ENCODE results near the gene AK8. TPM values are rescaled to one million over a fixed set of nuclear protein-coding genes. Genes with fewer than 3 reads are reported as not detected.
A peak's percentile ranks its signal among the peaks of the same experiment; 100 is the strongest.

Gene AK8
- total RNA-seq, 1 experiment from 2014 or later = 0.34 TPM

DNA sequence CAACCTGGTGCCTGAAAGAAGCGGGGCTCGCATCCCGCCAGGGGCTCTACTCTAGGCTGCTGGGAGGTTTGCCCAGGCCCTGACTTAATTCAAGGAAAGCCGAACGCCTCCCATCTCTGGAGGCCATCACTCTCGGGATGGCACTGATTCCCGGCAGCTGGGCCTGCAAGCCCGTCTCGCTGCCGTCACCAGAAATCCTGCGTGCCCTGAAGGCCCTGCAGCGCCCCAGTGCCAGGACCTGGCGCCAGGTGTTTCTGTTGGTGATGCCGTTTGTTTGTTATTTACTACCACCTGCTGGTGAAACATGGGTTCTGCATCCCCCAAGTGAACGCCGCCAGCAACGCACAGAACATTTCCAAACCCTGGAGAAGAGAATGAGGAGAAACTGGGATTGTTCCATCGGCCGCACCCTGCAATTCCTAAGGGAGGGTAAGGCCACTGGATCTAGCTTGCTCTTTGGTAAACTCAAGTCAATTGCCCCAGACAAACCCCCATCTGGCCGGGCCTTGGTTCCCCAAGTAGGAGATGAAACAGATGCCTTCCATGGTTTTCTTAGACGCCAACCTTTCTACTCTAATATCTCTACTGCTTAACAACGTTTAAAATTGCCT is 77.9 kb downstream of the AK8 start:
- peak; percentile 61 for DNase-seq (ENCODE audit: low read depth)

DNA sequence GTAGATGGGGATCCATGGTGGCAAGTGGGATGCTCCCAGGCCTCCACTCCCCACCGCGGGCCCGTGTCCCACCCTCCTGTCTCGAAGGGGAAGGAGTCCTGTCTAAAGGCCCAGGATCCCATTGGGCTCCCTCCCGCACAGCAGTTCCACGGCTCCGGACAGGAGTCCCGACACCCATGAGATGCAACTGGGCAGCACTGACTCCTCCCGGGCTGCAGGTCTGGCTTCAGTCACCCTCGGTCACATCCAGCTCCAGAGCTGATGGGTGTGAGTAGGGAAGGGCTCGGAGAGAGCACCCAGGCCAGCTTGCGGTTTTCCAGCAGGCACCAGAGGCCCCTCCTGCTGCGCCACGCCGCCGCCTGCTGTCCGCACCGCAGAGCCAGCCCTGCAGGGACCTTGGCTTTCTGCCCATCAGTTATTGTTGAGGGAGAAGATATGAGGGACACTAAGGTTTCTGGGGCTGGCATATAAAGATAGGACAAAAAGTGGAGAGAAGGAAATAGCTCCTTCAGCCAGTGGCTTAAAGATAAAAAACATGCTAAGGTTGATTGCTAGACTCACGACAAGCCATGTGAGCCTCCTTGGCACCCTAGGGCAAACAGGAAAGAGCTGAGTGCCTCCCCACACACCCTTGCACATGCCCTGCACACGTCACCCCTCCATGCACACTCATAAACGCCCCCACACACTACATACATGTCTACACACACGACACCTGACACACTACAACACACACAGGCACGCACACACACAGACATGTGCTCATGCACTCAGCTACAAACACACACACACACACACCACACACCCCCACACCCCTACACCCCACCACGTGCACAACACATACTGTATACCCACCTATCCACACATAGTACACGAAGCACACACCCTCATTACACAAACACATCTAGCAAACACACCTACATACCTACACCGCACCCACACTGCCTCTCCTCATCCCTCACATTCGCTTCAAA is 79.0 kb downstream of the AK8 start:
- DNase-seq (ENCODE audit: low read depth) = peak; percentile 30

DNA sequence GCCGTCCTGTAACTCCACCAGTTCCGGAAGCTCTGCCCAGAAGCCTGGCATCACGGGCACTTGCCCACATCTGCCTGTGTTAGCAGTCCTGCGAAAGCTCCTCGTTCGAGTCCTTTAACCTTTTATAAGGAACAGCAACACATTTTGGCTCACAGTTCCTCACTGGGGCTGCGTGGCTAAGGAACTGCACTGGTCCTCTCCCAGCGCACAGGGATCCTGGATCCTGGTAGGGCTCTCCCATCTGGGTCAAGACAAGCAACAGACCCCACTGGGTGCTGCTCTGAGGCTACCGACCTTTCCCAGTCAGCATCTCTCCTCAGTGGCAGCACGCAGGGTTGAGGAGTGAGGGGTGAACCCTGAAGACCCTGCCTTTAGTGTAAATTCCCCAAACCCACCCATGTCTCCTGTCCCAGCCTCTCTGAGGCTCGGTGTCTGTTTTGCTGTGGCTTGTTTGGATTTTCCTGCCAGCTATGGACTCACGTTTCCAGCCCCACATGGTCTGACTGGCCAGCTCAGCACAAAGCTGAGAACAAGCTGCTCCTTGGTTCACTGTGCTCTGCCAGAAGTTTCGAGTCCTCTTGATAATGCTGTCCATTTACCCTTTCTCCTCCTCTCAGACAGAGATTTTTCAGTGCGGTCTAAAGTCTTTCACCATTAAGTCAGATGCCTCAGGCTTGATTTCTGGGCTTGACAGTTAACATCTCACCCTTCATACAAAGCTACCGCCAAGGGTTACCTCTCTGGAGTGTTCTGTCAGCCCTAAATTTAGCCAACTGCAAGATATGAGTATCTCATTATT is 80.0 kb downstream of the AK8 start:
- peak; percentile 23 for DNase-seq (ENCODE audit: low read depth)

DNA sequence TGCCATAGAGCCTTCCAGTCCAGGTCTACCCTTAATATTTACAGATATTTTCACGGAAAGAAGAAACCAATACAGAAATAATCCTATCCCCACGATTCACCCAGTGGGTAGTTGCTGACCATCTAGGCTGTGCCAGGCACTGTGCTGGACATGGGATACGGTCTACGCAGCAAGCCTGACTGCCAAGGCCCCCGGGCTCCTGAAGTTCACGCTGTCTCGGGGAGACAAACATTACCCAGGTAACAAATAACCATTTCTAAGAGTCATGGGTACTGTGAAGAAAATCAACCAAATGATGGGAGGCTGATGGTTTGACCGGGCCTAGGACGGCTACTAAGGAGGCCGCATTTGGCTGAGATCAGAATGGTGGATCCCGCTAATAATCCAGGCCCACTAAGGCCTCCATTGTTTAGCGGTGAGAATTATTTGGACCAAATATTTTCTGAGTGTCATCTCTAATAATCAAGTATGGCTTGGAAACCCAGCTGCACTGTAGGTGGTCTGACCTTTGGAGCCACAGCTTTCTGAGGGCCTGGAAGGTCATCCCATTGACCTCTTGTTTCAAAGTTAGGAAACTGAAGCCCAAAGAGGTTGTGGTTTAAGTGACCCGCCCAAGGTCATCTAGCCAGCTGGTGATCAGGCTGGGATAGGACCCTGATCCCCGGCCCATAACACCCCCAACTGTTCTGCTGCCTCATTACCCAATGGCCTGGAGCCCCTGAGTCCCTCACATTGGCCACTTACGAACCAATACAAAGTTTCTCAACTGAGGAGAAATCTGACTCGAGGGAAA is 82.4 kb downstream of the AK8 start:
- DNase-seq (ENCODE audit: low read depth) = no peak

DNA sequence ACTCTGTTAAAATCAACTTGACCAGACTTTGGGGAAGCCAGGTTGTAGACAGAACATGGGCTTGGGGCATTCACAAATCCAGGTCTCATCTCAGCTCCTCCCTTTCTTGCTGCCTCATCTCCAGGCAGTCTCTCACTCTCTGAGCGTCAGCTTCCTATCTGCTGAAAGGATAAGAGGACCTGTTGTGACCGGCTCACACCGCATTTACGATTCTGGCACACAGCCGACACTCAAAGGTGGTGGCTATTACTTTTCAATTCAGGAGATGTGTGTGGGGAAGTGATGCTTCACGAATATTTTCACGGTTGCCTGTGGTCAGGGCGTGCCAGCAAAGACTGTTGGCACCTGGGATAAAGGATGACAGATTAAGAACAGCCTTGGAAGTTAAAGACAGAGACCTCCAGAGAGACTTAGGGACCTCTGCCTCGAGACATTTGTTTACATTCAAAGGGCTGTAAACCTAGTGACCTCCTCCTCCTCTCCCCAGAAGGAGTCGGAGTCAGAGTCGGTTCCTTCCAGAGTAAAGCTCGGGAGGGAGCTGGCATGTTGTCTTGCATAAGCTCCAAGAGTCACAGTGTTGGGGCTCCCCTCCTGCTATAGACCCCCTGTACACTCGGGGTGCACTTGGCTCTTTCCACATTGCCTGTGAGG is 83.2 kb downstream of the AK8 start:
- no peak for DNase-seq (ENCODE audit: low read depth)

DNA sequence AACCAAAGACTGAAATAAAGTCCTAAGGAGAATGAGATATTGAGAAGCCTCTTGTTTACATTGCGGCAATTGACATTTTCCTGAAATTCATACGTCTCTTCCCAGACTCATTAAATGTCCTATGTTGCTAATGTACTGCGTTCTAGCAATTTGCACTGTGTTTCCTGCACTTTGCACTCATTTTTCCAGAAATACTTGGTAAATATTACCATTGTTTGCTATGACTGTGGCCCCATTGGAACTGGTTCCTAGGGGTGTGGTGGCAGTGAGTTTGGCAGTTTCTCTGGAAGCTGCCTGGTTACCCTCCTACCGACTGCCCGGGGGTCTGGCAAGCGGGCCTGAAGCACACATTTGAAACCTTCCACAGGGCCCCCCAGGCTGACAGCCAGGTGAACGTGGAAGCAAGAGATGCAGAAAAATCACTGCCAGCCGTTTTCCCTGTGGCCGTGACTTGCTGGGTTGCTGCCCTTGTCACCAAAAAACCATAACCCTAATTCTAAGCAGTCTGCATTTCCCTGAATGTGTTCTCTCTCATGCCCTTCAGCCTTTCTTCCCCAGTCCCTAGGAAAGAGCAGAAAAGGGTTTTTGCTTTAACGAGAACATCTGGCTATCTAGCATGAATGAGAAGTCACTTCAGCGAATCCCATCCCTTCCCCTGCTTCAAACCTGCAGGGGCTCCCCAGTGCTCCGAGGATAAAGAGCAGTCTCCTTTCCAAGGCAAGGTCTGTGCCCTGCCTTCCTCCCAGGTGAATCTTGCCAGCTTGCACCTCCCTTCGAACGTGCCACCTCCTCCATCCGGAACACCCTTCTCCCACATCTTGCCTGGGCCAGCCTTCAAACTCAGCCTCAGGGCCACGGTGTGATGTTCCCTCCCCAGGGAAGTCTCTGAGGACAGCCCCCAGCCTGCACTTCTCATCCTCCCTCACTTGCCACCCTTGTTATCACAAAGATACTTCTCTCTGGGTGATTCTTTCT is 84.2 kb downstream of the AK8 start:
- no peak for DNase-seq (ENCODE audit: low read depth)

DNA sequence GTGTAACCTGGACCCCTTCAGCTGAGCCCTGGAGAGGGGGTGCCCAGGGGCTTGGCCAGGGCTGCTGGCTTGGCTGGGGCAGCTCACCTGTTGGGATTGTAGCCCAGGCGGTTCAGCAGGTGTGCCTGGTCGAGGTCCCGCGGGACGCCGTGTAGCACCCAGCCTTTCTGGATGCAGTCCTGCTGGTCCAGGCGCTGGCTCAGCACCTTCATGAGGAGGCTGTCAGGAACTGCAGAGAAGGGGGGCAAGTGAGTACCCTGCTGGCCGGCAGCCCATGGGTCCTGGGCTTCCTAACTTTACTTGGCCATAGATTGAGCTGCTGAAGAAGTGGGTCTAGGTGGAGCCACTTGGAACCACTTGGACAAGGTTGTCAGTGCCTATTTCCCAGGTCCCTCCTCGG is 85.5 kb downstream of the AK8 start:
- no peak for DNase-seq (ENCODE audit: low read depth)

DNA sequence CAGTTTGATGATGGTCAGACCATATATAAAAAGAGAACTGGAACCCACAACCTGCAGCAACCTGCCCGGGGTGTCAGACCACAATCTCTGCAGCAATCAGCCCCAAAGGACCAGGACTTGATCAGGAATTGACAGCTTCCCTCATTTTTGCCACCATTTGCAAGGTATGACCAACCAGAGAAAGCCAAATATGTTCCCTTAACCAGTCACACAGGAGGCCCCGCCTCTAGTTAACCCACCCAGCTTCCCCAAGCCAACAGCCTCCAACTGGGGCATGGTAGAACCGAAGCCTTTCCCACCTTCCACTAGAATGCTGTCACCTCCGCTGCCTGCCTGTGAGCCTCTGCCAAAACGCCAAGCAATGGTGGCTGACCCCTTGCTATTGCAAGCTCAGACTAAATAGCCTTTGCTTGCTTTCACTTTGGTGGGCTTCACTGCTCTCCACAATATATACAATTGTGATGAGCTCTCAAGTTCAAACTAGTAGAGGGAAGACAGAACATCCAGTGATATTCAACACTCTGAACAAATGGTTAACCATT is 86.3 kb downstream of the AK8 start:
- no peak for DNase-seq (ENCODE audit: low read depth)

DNA sequence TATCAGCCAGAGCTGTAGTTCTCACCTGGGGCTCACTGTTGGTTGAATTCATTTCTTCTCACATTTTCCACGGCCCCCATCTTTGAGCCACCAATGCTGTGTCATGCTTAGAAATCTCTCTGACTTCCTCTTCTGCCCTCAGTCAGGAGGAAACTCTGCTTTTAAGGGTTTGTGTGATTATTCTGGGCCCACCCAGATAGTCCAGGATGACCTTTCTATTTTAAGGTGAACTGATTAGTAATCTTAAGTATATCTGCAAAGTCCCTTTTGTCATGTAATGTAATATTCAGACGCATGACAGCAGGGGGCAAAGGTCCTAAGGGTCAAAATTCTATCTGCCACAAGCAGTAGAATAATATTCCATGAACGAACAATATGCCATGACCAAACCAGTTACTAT is 88.4 kb downstream of the AK8 start:
- no peak for DNase-seq (ENCODE audit: low read depth)

DNA sequence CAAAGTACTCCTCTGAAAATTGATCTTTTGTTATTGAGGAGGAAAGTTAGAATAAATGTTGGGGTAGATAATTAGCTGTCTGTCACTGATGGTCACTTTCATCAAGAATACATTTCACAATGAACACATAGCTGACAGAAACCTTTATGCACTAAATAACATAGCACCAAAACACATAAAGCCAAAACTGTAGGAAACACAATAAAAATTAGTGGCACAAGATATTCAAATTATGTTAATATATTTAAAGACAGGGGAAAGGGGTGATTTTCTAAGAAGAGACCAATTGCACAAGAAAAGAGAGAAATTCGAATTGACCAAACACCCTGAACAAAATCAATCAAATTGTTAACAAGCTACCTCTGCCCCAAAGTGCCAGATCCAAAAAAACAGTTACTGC is 89.7 kb downstream of the AK8 start:
- no peak for DNase-seq (ENCODE audit: low read depth)

DNA sequence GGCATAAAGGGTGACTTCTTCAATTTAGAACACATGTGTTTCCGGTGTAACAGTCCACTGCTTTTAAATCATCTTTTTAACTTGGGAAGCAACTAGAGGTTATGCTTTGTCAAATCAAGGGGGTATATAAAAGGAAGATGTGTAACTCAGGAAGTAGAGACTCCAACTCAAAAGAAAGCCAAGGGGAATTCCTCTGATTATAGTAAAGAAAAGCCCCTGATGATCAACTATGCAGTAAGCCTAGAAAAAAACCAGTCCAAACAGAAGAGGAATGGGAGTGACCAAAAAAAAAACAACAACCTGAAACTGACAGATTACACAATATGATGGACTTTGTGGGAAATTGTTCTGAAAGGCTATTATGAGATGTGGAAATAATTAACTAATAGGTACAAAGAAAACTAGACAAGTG is 90.3 kb downstream of the AK8 start:
- no peak for DNase-seq (ENCODE audit: low read depth)

DNA sequence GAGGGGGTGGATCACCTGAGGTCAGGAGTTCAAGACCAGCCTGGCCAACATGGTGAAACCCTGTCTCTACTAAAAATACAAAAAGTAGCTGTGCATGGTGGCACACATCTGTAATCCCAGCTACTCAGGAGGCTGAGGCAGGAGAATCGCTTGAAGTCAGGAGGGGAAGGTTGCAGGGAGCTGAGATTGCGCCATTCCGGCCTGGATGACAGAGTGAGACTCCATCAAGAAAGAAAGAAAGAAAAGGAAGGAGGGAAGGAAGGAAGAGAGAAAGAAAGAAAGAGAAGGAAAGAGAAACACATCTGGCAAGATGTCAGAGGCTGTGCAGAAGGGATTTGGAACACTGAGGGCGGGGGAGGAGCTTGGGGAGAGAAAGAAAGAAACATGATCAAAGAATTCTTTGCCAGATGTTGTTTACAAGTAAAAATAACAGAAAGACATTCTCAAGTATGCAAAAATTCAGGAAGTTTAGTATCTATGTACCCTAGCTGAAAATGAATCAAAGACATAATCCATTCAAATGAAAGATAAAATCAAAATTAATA is 93.7 kb downstream of the AK8 start:
- no peak for DNase-seq (ENCODE audit: low read depth)

DNA sequence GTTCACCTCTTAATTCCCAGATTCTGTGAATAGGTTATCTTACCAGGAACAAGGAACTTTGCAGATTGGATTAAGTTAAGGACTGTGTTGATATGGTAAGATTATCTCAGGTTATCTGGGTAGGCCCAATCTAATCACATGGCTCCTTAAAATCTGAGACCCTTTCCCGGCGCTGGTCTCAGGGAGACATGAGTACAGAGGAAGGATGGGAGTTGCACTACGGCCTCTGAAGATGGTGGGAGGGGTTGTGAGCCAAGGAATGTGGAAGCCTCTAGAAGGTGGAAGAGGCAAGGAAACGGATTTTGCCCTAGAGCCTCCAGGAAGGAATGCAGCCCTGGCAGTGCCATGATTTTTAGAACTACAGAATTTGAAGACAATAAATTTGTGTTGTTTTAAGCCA is 95.1 kb downstream of the AK8 start:
- DNase-seq (ENCODE audit: low read depth) = no peak

DNA sequence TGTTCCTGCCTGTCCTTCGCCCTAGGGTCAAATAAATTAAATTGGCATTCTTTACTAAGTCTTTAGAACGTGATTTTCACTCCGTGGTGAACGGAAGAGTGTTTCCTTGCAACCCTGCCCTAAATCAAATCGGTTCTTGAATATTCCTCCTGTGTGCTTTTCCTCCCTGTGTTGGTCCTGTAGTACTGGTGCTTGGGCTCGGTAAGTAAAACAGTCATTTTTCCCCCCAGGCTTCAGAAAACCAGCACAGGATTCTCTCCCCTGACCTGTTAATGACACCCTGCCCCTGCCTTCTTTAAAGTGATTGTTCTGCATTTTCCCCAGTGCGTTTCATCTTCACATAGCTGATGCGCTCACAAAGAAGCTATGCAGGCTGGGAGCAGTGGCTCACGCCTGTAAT is 96.0 kb downstream of the AK8 start:
- DNase-seq (ENCODE audit: low read depth) = no peak

DNA sequence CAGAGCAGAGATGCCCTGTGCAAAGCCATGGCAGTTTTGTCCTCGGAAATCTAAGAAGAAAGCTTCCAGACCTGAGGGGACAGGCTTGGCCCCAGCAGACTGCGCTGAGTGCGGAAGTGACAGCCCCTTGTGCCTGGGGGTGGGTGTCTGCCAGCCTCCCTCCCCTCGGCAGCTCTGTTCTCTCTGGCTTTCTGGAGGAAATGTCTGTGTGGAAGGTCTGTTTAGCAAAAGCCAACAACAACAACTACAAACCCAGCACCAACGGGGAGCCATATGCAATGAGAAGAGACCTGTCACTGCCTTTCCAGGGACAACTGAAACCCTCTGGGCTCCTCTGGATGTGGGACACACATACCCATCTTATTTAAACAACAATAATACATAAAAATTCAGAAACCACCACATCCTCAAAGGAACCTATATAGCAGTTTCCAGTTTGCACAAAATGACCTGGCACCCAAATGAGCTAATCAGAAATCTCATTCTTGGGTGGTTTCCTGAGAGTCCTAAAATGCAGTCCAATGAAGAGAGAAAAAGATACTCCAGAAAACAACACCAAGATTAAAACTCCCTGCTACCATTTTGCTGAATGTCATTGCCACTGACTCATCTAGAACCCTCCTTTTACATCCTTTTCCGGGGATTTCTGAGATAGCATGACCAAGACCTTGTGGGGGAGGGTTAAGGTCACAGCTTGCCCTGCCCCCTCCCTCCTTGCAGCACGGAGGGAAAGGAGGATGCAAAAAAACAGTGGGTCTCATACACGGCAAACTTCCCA is 97.7 kb downstream of the AK8 start:
- DNase-seq (ENCODE audit: low read depth) = peak; percentile 22

DNA sequence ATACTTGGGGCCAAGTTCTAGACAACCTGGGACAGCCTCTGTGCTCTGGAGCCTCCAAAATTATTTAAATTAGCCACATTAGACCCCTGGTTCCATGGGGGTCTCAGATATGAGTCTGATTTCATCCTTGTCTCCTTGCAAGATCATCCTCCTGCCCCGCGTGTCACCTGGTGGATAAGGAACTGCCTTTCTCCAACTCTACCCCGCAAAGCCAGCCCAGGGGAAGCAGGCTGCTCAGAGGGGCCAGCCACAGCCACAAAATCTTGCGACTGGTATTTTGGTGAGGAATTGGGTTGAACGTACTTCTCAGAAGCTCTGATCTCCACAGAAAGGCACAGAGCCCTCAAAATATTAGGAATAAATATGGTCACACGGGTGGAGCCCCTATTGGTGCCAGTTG is 101.2 kb downstream of the AK8 start:
- no peak for DNase-seq (ENCODE audit: low read depth)

DNA sequence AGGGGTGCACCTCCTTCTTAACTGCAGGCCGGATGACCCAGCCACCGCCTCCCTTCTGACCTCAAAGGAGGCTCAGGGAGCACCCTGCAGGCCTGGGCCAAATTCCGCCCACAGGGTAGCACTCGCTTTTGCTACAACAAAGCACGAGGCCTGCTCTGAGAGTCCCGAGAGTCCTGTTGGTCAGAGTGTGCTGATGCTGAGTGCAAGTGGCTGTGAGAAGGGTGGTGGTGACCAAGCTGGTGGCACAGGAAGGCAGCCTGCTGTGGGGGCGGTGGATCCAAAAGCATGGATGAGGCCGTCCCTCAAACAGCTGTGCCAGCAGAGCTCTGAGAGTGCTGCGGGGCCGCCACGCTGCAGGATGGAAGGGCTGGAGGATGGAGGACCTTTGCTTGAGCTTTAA is 101.8 kb downstream of the AK8 start:
- DNase-seq (ENCODE audit: low read depth) = no peak

DNA sequence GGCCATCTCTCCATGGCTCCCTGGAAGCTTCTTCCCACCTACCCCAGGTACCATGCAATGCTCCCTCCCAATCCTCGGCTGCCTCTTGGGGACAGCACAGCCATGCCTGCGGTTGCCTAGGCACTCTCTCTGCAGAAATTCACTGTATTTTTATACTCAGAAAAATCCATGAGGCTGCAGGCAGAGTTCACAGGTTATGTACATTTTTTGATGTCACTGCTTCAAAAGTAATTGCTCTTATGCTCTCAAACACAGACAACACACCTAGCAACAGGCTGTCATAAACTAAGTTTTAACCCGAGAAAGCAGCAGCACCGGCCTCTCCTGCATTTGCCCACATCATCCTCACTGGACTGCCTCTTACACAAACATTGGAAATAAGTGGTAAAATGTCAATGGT is 102.4 kb downstream of the AK8 start:
- no peak for DNase-seq (ENCODE audit: low read depth)

DNA sequence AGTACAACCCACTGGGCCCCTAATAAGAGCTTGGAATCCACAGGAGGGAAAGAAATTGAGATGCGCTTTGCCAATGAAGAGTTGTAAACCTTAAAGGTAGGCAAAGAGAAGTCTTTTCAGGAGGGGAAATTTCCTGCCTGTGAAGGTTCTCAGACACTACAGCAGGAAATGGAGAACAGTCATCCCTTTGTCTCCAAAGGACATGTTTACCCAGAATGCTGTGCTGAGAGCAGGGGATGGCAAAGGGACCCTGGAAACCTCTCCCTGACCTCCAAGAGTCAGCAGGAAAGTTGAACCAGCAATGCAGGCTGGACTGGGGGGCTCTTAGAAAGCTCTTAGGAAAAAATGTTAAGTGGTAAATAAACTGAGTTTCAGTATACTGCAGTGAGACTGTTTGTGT is 103.2 kb downstream of the AK8 start:
- no peak for DNase-seq (ENCODE audit: low read depth)

Data from M059J (cell line).